GM19193 (cell line): Measurements from ENCODE around the gene BHLHE40.
A peak's percentile ranks its signal among the peaks of the same experiment; 100 is the strongest.

Experiments
- POLR2A ChIP-seq: IDR thresholded peaks from 4 replicates; pipeline ENCODE4 v1.6.1; 2011; ENCODE audit not compliant: insufficient read depth, insufficient read length; ENCODE audit errors: extremely low read depth

Gene BHLHE40

GRCh38 chr3:5002174-5002870 is 23.1 kb downstream of the BHLHE40 start:
- TF ChIP-seq POLR2A, result no peak

- TF ChIP-seq POLR2A, result no peak
Observed at GRCh38 chr3:5002871-5003247, 23.6 kb downstream of the BHLHE40 start.

GRCh38 chr3:5004319-5005152 is 25.3 kb downstream of the BHLHE40 start:
- TF ChIP-seq POLR2A, result no peak

GRCh38 chr3:5005367-5005766 is 26.1 kb downstream of the BHLHE40 start:
- no peak for TF ChIP-seq POLR2A

- peak; percentile 67 for TF ChIP-seq POLR2A
Observed at GRCh38 chr3:5006755-5007202, 27.5 kb downstream of the BHLHE40 start.

GRCh38 chr3:5007873-5008272 is 28.6 kb downstream of the BHLHE40 start:
- no peak for TF ChIP-seq POLR2A

- TF ChIP-seq POLR2A, result no peak
Observed at GRCh38 chr3:5009506-5010109, 30.4 kb downstream of the BHLHE40 start.

- no peak for TF ChIP-seq POLR2A
Observed at GRCh38 chr3:5010140-5010539, 30.9 kb downstream of the BHLHE40 start.

- TF ChIP-seq POLR2A, result no peak
Observed at GRCh38 chr3:5010706-5011554, 31.7 kb downstream of the BHLHE40 start.

GRCh38 chr3:5011555-5012256 is 32.5 kb downstream of the BHLHE40 start:
- TF ChIP-seq POLR2A, result peak; percentile 46

GRCh38 chr3:5012367-5012766 is 33.1 kb downstream of the BHLHE40 start:
- TF ChIP-seq POLR2A, result no peak

- TF ChIP-seq POLR2A, result no peak
Observed at GRCh38 chr3:5013021-5013906, 34.0 kb downstream of the BHLHE40 start.

GRCh38 chr3:5014391-5014790 is 35.2 kb downstream of the BHLHE40 start:
- TF ChIP-seq POLR2A, result no peak
